Measurements from ENCODE around the gene C8G.

The C8G gene

DNA sequence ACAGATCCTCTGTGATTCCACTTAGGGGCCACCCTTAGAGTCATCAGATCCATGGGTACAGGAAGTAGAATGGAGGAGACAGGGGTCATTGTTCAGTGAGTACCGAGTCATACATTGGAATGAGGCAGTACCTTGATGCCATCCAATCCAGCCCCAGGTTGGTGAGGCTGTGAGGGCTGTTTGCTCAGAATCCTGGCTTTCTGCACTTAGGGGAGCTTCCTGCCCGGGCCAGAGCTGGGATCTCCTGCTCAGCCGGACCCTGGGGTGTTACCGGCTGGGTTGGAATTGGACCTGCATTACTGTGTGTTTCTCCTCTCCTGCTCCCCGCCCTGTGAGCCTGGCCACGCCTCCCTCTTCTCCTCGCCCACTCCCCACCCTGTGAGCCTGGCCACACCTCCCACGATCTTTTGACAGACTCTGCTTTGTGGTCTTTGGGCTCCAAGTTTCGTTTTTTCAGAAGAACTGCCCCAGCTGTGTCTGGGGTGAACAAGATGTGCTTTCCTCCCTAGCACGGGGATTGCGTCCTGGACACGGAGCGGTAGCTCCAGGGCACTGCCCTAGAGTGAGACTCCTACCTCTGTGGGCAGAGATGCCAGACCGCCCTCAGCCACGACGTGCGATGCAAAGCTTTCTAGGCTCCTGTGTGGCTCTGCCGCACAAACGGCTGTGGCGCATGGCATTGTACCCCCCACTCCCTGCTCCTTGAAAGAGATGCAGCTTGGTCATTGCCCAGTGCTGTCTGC, 43.4 kb upstream of the C8G start:
- peak overlapping the region; percentile 59 for H3K27ac ChIP-seq

GRCh38 chr9:136902259-136902821, 42.7 kb upstream of the C8G start:
- H3K27ac ChIP-seq = peak overlapping the region; percentile 59
- TF ChIP-seq, protein P1, sequence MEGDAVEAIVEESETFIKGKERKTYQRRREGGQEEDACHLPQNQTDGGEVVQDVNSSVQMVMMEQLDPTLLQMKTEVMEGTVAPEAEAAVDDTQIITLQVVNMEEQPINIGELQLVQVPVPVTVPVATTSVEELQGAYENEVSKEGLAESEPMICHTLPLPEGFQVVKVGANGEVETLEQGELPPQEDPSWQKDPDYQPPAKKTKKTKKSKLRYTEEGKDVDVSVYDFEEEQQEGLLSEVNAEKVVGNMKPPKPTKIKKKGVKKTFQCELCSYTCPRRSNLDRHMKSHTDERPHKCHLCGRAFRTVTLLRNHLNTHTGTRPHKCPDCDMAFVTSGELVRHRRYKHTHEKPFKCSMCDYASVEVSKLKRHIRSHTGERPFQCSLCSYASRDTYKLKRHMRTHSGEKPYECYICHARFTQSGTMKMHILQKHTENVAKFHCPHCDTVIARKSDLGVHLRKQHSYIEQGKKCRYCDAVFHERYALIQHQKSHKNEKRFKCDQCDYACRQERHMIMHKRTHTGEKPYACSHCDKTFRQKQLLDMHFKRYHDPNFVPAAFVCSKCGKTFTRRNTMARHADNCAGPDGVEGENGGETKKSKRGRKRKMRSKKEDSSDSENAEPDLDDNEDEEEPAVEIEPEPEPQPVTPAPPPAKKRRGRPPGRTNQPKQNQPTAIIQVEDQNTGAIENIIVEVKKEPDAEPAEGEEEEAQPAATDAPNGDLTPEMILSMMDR (IDR thresholded peaks at IDR 0.05) = no peak
- TF ChIP-seq ZFX (IDR thresholded peaks at IDR 0.05; ENCODE audit: borderline replicate concordance) = no peak

More for the DNA sequence above, 43.4 kb upstream of the C8G start:
- TF ChIP-seq, protein P1 (IDR thresholded peaks at IDR 0.05) = no peak
- TF ChIP-seq ZFX (IDR thresholded peaks at IDR 0.05; ENCODE audit: borderline replicate concordance) = no peak

- no peak for TF ChIP-seq ZFX (IDR thresholded peaks at IDR 0.05; ENCODE audit: borderline replicate concordance)
- H3K27ac ChIP-seq = peak overlapping the region; percentile 59
Observed at GRCh38 chr9:136903041-136903554, 41.9 kb upstream of the C8G start.

GRCh38 chr9:136906266-136906665, 38.8 kb upstream of the C8G start:
- TF ChIP-seq ZFX (IDR thresholded peaks at IDR 0.05; ENCODE audit: borderline replicate concordance) = no peak
- TF ChIP-seq, protein P1 (IDR thresholded peaks at IDR 0.05) = no peak
- no peak overlapping the region for H3K27ac ChIP-seq

- H3K27ac ChIP-seq = no peak overlapping the region
- no peak for TF ChIP-seq ZFX (IDR thresholded peaks at IDR 0.05; ENCODE audit: borderline replicate concordance)
- TF ChIP-seq, protein P1 (IDR thresholded peaks at IDR 0.05) = no peak
Observed at GRCh38 chr9:136907011-136907914, 37.8 kb upstream of the C8G start.

- TF ChIP-seq, protein P1 (IDR thresholded peaks at IDR 0.05) = no peak
- no peak overlapping the region for H3K27ac ChIP-seq
Observed at GRCh38 chr9:136910197-136910900, 34.7 kb upstream of the C8G start.

- TF ChIP-seq ZFX (IDR thresholded peaks at IDR 0.05; ENCODE audit: borderline replicate concordance) = no peak
- TF ChIP-seq, protein P1 (IDR thresholded peaks at IDR 0.05) = no peak
- no peak overlapping the region for H3K27ac ChIP-seq
Observed at GRCh38 chr9:136910901-136911245, 34.2 kb upstream of the C8G start.

Data from 22Rv1 (cell line).